Dermis blood vessel endothelial cell (primary cell): ENCODE results near the gene FTH1. TPM values are rescaled to one million over a fixed set of nuclear protein-coding genes. Genes with fewer than 3 reads are reported as not detected.
"Not testable (repeated sequence)": the region's sequence is repeated elsewhere in the genome, so short reads cannot be mapped to it uniquely, and the experiment has no call there.

Source experiments
- DNase-seq: peaks from one replicate; pipeline ENCODE4 v3.0.0; 2010
- total RNA-seq: library from RNA; depleted of rRNA; stranded (reverse); fragments of >200 nt; gene quantifications from 2 replicates; pipeline ENCODE4 v1.2.3, GENCODE V29; 2014

The FTH1 gene
- total RNA-seq, 1 donor from 2014 or later, result 742 TPM

DNA sequence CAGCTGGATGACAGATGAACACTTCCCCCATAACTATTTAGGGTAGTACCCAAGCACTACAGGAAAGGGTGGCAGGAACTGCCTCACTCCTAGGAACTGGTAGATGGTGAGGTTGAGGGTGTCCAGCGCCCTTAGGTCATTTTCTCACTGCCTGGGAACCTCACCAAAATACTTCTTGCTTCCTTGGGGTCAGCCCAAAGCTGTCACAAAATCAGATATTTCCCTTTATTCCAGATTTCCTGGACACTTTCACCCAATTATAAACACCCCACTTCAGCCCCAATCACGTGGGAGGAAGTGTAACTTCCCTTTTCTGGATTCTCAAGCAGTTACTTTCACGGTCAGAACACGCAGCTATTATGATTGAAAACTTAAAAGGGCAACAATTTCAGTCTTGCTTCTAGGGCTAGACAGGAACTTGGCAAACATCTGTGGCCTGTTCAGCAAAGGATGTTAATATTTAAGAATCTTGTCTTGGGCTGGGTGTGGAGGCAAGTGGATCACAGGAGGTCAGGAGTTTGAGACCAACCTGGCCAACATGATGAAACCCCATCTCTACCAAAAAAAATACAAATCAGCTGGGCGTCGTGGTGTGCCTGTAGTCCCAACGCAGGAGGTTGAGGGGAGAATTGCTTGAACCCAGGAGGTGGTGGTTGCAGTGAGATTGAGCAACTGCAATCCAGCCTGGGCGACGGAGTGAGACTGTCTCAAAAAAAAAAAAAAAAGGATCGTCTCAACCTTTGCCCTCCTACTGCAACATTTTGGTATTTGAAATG lies 4.0 kb downstream of the FTH1 start:
- peak; percentile 66 for DNase-seq

DNA sequence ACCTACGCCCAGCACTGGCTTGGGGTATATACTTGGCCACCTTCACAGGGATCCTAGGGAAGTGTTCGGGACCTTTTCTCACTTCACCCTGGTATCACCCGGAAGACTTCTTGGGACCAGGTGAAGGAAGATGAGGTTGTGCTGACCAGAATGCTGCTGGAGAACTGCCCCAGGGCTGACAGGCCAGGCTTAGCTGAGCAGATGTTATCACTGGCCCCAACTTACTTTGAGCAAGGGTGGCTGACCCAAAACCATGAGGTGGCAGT lies 4.5 kb downstream of the FTH1 start:
- no peak for DNase-seq

DNA sequence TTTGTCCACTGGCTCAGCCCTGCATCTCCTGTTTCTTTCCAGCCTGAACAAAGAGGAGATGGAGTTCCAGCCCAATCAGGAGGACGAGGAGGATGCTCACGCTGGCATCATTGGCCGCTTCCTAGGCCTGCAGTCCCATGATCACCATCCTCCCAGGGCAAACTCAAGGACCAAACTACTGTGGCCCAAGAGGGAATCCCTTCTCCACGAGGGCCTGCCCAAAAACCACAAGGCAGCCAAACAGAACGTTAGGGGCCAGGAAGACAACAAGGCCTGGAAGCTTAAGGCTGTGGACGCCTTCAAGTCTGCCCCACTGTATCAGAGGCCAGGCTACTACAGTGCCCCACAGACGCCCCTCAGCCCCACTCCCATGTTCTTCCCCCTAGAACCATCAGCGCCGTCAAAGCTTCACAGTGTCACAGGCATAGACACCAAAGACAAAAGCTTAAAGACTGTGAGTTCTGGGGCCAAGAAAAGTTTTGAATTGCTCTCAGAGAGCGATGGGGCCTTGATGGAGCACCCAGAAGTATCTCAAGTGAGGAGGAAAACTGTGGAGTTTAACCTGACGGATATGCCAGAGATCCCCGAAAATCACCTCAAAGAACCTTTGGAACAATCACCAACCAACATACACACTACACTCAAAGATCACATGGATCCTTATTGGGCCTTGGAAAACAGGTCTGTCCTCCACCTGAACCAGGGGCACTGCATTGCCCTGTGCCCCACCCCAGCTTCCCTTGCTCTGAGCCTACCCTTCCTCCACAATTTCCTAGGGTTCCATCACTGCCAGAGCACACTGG lies 5.0 kb downstream of the FTH1 start:
- no peak for DNase-seq

DNA sequence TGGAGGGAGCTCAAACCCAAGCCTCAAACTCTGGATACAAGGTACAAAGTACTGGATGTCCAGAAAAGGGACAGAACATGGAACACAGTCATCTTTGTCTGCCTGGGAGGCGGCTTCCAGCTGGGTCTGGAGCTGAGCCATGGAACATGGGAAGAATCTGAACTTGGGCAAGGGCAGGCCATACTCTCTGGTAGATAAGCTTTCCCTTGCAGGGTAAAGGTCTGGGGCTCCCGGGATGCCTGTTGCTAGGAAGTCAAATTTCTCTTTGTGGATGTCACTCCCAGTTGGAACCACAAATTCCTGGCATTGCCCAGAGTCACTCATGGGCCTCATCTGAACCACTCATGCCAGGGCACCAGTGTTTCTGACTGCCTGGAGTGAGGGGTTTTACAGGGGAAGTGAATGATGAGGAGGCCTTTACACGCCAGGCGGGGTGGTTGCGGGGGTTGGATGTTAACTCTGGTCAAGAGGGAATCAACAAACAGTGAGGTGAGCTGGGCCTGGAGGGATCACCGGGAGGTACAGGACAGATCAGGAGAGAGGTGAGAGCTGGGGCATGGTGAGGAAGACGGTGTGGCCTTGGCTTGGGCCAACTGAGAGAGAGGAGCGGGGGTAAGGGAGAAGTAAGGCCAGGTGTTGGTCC lies 5.7 kb downstream of the FTH1 start:
- no peak for DNase-seq

DNA sequence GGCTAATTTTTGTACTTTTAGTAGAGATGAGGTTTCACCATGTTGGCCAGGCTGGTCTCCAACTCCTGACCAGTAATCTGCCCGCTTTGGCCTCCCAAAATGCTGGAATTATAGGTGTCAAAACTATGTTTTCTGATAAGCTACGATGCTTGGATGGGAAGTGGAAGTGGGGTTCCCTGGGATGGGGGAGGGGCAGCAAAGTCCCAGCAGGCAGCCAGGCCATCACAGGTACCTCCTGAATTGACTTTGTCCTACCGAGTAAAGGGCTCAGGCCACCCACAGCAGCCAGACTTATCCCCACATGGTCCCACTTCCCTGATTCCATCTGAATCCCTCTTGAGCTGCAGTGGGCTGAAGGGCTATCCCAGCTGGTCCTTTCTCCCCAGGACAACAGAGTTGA lies 6.9 kb downstream of the FTH1 start:
- no peak for DNase-seq

DNA sequence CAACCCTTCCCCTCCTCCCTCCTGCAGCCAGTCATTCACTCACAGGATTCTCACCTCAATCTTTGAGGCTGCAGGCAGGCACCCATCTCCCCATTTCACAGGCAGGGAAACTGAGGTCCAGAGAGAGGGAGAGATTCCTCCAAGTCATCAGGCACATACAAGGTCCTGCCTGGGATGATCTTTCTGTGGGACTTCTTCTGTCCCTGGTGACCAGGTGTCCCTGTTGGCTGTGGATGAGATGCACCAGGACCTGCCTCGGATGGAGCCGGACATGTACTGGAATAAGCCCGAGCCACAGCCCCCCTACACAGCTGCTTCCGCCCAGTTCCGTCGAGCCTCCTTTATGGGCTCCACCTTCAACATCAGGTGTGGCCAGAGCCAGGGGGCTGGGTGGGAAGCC lies 7.8 kb downstream of the FTH1 start:
- DNase-seq, result no peak

DNA sequence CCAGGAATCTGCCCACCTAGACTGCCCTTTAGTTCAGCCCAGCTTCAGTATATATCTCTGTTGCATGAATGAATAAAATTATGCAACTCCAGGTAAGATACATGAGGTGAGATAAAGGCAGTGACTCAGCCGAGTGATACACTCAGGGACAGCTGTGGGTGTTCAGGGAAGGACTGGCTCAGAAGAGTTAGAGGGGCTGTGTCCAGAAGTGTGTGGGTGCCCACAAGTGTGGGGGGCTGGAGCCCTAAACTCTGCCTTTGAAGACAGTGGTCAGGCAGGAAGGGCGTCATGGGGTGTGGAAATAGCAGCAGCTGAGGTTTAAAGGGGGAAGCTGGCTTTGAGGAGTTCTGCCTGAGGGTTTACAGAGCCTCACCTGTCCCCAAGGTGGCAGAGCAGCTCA lies 8.3 kb downstream of the FTH1 start:
- no peak for DNase-seq

DNA sequence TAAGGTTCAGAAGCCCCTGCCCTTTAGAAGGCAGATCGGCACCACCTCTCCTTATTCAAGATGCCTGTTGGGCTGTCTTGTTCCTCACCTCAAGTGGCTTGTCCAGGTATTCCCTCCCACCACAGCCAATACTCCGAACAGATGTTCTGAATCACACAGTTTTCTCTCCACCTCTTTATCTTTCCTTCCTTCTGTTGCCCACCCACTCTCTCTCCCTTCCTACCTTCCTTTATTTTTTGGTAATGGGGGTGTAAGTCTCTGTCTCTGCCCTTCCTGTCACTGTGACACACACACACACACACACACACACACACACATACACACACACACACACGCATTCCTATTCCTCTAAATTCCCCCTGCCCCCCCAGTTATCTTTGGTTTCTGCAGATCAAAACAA lies 8.8 kb downstream of the FTH1 start:
- DNase-seq, result no peak

DNA sequence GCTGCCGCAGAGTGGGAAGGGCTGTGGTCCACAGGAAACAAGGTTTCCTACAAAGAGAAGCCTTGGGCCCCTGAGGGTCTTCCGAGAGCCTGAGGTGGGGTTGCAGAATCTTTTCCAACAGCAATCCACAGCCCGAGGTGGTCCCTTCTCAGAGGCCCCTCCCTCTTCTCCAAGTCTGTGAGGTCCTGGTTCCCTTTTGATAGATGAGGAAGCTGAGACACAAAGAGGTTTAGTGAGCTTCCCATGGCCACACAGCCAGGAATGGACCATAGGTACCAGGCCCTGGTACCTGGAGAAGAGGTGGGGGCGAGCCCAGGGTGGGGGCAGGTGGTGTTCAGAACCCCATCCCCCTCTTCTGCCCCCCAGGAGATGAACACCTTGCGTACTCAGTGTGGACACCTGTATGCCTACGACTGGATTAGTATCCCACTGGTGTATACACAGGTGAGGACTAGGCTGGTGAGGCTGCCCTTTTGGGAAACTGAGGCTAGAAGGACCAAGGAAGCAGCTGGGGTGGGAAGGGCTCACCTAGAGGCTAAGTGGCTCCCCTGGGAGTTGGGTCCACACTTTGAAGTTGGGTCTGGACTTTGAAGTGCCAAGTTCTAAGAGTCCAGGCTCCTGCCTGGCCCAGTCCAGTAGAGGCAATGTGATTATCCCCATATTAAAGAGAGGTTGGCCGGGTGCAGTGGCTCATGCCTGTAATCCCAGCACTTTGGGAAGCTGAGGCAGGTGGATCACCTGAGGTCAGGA lies 10.2 kb downstream of the FTH1 start:
- no peak for DNase-seq

DNA sequence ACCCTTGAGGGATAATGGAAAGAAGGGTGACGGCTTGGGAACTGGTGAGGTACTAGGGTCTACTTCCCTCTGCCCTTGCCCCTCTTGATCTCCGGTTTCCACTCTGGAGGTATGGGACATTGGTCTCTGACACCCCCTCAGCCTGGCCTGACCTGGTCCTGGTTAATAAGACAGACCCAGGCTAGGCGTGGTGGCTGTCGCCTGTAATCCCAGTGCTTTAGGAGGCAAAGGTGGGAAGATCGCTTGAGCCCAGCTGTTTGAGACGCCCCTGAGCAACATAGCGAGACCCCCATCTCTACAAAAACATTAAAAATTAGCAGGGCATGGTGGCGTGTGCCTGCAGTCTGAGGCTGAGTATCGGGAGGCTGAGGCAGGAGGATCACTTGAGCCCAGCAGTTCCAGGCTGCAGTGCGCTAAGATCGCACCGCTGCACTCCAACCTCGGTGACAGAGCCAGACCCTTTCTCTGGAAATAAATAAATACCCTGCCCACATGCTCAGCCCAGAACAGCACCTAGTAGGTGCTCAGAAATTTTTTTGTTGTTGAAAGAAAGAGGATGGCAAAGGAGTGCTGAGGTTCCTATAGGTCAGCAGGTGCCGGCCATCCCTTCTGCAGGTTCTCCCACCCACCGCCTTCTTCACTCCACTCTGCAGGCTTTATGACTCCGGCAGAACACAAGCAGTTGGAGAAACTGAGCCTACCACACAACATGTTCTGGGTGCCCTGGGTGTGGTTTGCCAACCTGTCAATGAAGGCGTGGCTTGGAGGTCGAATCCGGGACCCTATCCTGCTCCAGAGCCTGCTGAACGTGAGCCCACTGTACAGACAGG lies 11.0 kb downstream of the FTH1 start:
- no peak for DNase-seq

DNA sequence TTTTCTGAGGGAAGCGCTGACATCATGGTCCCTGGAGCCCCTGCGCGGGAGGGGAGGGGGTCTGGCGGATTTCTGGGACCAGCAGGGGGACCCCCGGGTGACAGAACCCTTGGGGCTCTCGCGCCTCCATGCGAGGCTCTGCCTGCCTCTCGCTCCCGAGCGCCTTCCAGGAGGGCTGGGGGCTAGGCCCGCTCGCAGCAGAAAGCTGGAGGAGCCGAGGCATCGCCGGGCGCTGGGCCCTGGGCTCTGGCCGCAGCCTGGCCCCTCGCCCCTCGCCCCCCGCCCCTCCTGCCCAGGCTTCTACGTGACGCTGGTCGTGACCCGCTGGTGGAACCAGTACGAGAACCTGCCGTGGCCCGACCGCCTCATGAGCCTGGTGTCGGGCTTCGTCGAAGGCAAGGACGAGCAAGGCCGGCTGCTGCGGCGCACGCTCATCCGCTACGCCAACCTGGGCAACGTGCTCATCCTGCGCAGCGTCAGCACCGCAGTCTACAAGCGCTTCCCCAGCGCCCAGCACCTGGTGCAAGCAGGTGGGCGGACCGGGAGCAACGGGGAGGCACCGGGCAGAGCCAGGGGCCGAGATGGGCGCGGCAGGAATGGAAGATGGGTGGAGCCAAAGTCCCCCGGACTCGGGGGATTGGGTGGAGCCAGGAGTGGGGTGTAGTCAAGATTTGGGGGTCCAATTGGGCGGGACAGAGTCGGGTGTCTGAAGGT lies 11.9 kb downstream of the FTH1 start:
- peak; percentile 31 for DNase-seq

DNA sequence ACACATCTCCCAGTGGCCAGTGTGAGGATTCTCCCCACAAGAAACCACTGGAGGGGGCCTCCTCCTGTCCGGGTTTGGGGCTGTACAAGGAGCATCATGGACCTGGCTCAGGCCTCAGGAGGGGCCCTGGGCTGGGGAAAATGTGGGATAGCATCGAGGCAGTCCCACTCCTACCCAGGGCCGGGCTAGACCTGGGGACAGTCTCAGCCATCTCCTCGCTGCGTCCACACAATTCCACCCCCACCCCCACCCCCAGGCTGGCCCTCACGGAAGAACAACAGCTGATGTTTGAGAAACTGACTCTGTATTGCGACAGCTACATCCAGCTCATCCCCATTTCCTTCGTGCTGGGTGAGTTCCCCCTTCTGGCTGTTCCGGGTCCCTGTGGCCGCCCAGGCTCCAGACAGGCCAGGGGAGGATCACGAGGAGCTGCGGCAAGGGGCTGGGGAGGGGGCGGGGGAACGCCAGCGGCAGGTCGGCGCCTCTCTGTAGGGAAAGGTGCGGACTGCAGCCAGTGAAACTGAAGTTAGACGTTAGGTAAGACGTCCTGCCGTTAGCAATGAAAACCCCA lies 12.5 kb downstream of the FTH1 start:
- DNase-seq, result peak; percentile 17

DNA sequence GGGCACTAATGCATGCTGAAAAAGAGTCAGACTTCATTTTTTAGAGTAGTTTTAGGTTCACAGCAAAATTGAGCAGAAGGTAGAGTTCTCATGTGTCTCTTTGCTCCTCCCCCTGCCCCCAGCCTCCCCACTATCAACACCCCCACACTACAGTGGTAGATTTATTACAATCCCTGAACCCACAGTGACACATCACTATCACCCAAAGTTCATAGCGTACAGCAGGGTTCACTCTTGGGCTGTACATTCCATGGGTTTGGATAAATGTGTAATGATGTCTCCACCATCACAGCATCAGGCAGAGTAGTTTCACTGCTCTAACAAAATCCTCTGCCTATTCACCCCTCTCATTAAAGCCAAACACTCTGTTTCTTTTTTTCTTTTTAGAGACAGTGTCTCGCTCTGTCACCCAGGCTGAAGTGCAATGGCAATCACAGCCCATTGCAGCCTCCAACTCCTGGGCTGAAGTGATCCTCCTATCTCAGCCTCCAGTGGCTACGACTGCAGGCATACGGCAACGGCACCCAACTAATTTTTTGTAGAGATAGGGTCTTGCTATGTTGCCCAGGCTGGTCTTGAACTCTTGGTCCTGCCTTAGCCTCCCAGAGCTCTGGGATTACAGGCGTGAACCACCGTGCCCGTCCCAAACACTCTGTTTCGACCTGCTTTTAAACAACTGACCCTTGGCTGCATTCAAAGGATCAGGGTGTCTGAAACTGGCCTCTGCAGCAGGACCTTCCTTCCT lies 13.2 kb downstream of the FTH1 start:
- no peak for DNase-seq

DNA sequence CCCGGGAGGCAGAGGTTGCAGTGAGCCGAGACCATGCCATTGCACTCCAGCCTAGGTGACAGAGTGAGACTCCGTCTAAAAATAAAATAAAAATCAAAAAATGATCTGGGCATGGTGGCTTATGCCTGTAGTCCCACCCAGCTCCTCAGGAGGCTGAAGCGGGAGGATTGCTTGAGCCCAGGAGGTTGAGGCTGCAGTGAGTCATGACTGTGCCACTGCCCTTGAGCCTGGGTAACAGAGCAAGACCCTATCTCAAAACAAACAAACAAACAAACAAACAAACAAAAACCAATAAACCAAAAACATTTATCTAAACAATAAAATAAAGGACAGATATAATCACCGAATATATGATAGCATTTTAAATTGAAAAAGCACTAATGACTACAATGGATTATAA lies 13.8 kb downstream of the FTH1 start:
- DNase-seq, result not testable (repeated sequence)

DNA sequence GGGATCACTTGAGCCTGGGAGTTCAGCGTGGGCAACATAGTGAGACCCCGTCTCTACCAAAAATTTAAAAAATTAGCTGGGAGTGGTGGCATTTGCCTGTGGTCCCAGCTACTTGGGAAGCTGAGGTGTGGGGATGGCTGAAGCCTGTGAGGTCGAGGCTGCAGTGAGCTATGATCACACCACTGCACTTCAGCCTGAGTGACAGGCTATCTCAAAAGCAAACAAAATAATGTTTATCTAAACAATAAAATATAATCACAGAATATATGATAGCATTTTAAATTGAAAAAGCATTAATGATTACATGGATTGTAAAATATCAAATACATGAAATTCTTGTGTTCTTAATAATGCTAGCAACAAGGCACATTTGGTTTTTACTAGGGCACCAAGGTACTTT lies 14.6 kb downstream of the FTH1 start:
- no peak for DNase-seq

DNA sequence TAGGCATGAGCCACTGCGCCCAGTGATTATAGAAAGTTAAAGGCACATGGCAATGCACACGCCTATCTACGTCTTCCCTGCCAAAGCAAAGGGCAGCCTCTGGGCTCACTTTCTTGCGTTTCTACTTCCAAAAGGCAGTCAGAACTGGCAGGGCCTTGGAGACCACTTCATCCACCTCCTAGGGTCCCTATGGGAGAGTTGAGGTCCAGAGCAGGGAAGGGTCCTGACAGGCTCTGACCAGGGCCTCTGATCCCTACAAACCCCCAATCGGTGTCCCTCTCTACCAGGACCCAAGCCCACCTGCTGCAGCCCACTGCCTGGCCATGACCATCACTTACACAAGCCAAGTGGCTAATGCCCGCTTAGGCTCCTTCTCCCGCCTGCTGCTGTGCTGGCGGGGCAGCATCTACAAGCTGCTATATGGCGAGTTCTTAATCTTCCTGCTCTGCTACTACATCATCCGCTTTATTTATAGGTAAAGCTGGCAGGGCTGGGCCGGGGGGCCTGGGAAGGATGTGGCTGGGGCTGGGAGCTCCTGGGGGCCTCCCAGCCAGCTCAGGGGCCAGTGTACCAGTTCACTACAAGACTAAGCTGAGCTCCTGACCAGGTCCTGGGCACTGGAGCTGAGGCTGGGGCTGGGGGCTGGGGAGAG lies 15.8 kb downstream of the FTH1 start:
- no peak for DNase-seq

DNA sequence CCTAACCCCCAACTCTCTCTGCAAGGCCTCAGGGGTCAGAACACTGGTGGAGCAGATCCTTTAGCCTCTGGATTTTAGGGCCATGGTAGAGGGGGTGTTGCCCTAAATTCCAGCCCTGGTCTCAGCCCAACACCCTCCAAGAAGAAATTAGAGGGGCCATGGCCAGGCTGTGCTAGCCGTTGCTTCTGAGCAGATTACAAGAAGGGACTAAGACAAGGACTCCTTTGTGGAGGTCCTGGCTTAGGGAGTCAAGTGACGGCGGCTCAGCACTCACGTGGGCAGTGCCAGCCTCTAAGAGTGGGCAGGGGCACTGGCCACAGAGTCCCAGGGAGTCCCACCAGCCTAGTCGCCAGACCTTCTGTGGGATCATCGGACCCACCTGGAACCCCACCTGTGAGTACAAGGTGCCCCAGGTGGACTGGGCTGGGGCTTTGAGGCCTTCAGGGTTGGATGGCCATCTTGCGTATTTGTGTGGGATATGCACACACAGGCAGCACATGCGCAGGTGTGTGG lies 17.3 kb downstream of the FTH1 start, which contains the start of gene BEST1:
TSS of gene BEST1 (plus strand) at position 317 of the 513 bp plus-strand sequence. CDS start 1,456 bp downstream, outside the sequence.
- DNase-seq, result no peak

DNA sequence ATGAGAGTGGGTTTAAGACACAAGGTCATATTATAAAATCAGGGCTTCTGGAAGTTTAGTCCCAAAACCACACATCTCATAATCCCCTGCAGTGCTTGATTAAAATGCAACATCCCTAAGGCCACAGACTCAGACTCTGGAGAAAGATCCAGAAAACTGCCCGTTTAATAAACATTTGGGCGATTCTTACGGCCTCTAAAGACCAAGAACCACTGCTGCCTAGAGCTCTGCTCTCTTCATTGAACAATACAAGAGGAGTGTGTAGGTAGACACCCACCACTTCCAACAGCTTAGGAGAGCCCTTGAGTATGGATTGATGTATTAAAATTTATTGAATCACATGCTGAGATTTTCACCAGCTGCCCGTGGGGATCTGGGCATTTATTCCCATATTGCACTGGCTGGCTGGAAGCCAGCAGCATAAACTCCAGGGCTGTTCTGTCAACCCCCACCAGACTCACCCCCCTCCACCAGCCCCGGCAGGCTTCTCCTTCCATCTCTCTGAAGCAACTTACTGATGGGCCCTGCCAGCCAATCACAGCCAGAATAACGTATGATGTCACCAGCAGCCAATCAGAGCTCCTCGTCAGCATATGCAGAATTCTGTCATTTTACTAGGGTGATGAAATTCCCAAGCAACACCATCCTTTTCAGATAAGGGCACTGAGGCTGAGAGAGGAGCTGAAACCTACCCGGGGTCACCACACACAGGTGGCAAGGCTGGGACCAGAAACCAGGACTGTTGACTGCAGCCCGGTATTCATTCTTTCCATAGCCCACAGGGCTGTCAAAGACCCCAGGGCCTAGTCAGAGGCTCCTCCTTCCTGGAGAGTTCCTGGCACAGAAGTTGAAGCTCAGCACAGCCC lies 18.0 kb downstream of the FTH1 start:
- peak; percentile 70 for DNase-seq

DNA sequence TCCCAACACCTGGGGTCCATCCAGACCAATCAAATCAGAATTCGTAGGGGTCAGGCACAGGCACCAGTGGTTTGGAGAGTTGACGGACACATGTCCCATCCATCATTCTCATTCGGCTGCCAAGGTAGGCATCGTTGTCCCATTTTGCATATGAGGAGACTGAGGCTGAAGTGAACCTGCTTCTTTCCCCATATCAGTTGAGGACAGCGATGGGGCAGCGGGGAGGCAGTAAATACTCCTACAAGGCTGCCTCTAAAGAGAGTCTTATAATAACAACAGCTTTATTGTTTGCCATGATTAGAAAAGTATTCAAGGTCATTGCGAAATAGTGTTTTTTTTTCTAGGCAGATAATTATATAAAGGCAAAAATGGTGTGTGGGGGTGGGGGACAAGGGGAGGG lies 18.9 kb downstream of the FTH1 start:
- no peak for DNase-seq
